Measurements from ENCODE around the gene KIAA0930.
"Not testable (repeated sequence)": the region's sequence is repeated elsewhere in the genome, so short reads cannot be mapped to it uniquely, and the experiment has no call there.

The KIAA0930 gene

GRCh38 chr22:45278125-45278524 lies 37.4 kb upstream of the KIAA0930 start:
- no peak for DNase-seq
- no peak overlapping the region for H3K4me3 ChIP-seq (ENCODE audit: control insufficient read depth in 1 of 7, extremely low read depth in 1 of 7, insufficient read depth in 4 of 7, low read depth in 2 of 7, low read length in 6 of 7)
- ChIA-PET POLR2A (no interaction called here), CTCF (no interaction called here)
- H3K4me1 ChIP-seq (ENCODE audit: control extremely low read depth in 1 of 4, control insufficient read depth in 4 of 4, insufficient read depth in 4 of 4, low read length in 3 of 4) = peaks cover 0 to 10% (median 8%) of the 10 kb centered on the region in 4 experiments
- H3K27me3 ChIP-seq (replicated peaks in 2 of 5; ENCODE audit: control insufficient read depth in 4 of 5, insufficient read depth in 5 of 5, low read length in 4 of 5) = peaks cover 0 to 4% (median 0%) of the 10 kb centered on the region in 5 experiments
- H3K36me3 ChIP-seq (ENCODE audit: control insufficient read depth in 4 of 4, insufficient read depth in 4 of 4, low read length in 3 of 4) = no peaks in the 10 kb centered on the region
- WGBS (ENCODE audit: insufficient coverage) = 96% methylated on average over 7 of the region's 9 CpGs
- no peaks in the 10 kb centered on the region for H3K9me3 ChIP-seq (ENCODE audit: control extremely low read depth in 1 of 5, control insufficient read depth in 4 of 5, insufficient read depth in 2 of 5, low read depth in 1 of 5, low read length in 4 of 5)
- no peak overlapping the region for H3K27ac ChIP-seq (ENCODE audit: insufficient read depth in 1 of 2, low read depth in 1 of 2, low read length in 2 of 2, poor library complexity in 1 of 2, severe bottlenecking in 2 of 2)

- H3K36me3 ChIP-seq (ENCODE audit: control insufficient read depth in 4 of 4, insufficient read depth in 4 of 4, low read length in 3 of 4); H3K4me3 ChIP-seq (ENCODE audit: control insufficient read depth in 1 of 7, extremely low read depth in 1 of 7, insufficient read depth in 4 of 7, low read depth in 2 of 7, low read length in 6 of 7); H3K9me3 ChIP-seq (ENCODE audit: control extremely low read depth in 1 of 5, control insufficient read depth in 4 of 5, insufficient read depth in 2 of 5, low read depth in 1 of 5, low read length in 4 of 5); H3K27me3 ChIP-seq (replicated peaks in 2 of 5; ENCODE audit: control insufficient read depth in 4 of 5, insufficient read depth in 5 of 5, low read length in 4 of 5); POLR2A ChIA-PET; H3K27ac ChIP-seq (ENCODE audit: insufficient read depth in 1 of 2, low read depth in 1 of 2, low read length in 2 of 2, poor library complexity in 1 of 2, severe bottlenecking in 2 of 2); H3K4me1 ChIP-seq (ENCODE audit: control extremely low read depth in 1 of 4, control insufficient read depth in 4 of 4, insufficient read depth in 4 of 4, low read length in 3 of 4); DNase-seq: not testable (repeated sequence)
- CTCF ChIA-PET = interaction anchor here (0.6 kb wide), 1 partner anchor 461 kb away, joined by 3 read pairs; no protein-coding TSS in a partner anchor
- 91% methylated on average over 6 of the region's 7 CpGs for WGBS (ENCODE audit: insufficient coverage)
Observed at GRCh38 chr22:45277720-45278119, 37.0 kb upstream of the KIAA0930 start.

GRCh38 chr22:45276507-45277105 lies 35.9 kb upstream of the KIAA0930 start:
- over 99% methylated on average over 12 of the region's 12 CpGs for WGBS (ENCODE audit: insufficient coverage)

GRCh38 chr22:45273452-45274075 lies 32.9 kb upstream of the KIAA0930 start:
- Histone ChIP-seq H3K4me3 (ENCODE audit: control insufficient read depth in 1 of 7, extremely low read depth in 1 of 7, insufficient read depth in 4 of 7, low read depth in 2 of 7, low read length in 6 of 7) (no peak overlapping the region), H3K9me3 (ENCODE audit: control extremely low read depth in 1 of 5, control insufficient read depth in 4 of 5, insufficient read depth in 2 of 5, low read depth in 1 of 5, low read length in 4 of 5) (no peaks in the 10 kb centered on the region), H3K27ac (ENCODE audit: insufficient read depth in 1 of 2, low read depth in 1 of 2, low read length in 2 of 2, poor library complexity in 1 of 2, severe bottlenecking in 2 of 2) (no peak overlapping the region), H3K4me1 (ENCODE audit: control extremely low read depth in 1 of 4, control insufficient read depth in 4 of 4, insufficient read depth in 4 of 4, low read length in 3 of 4) (peaks cover 0 to 12% (median 10%) of the 10 kb centered on the region in 4 experiments), H3K27me3 (replicated peaks in 2 of 5; ENCODE audit: control insufficient read depth in 4 of 5, insufficient read depth in 5 of 5, low read length in 4 of 5) (peaks cover 0 to 17% (median 7%) of the 10 kb centered on the region in 5 experiments), H3K36me3 (ENCODE audit: control insufficient read depth in 4 of 4, insufficient read depth in 4 of 4, low read length in 3 of 4) (no peaks in the 10 kb centered on the region)
- DNase-seq = no peak
- ChIA-PET CTCF (no interaction called here), POLR2A (interaction anchor here (0.6 kb wide), 1 partner anchor 9 kb away, joined by 8 read pairs; no protein-coding TSS in a partner anchor)
- 91% methylated on average over 14 of the region's 15 CpGs for WGBS (ENCODE audit: insufficient coverage)

More at GRCh38 chr22:45276507-45277105, 35.9 kb upstream of the KIAA0930 start:
- Histone ChIP-seq H3K27ac (ENCODE audit: insufficient read depth in 1 of 2, low read depth in 1 of 2, low read length in 2 of 2, poor library complexity in 1 of 2, severe bottlenecking in 2 of 2) (no peak overlapping the region), H3K4me1 (ENCODE audit: control extremely low read depth in 1 of 4, control insufficient read depth in 4 of 4, insufficient read depth in 4 of 4, low read length in 3 of 4) (peaks cover 0 to 10% (median 8%) of the 10 kb centered on the region in 4 experiments), H3K4me3 (ENCODE audit: control insufficient read depth in 1 of 7, extremely low read depth in 1 of 7, insufficient read depth in 4 of 7, low read depth in 2 of 7, low read length in 6 of 7) (no peak overlapping the region), H3K9me3 (ENCODE audit: control extremely low read depth in 1 of 5, control insufficient read depth in 4 of 5, insufficient read depth in 2 of 5, low read depth in 1 of 5, low read length in 4 of 5) (no peaks in the 10 kb centered on the region), H3K36me3 (ENCODE audit: control insufficient read depth in 4 of 4, insufficient read depth in 4 of 4, low read length in 3 of 4) (no peaks in the 10 kb centered on the region), H3K27me3 (replicated peaks in 2 of 5; ENCODE audit: control insufficient read depth in 4 of 5, insufficient read depth in 5 of 5, low read length in 4 of 5) (peaks cover 0 to under 1% (median 0%) of the 10 kb centered on the region in 5 experiments)
- CTCF ChIA-PET = no interaction called here
- no peak for DNase-seq
- POLR2A ChIA-PET = interaction anchor here (0.5 kb wide), 1 partner anchor 62 kb away, joined by 3 read pairs; no protein-coding TSS in a partner anchor

GRCh38 chr22:45272498-45272897 lies 31.8 kb upstream of the KIAA0930 start:
- no peak overlapping the region for H3K4me3 ChIP-seq (ENCODE audit: control insufficient read depth in 1 of 7, extremely low read depth in 1 of 7, insufficient read depth in 4 of 7, low read depth in 2 of 7, low read length in 6 of 7)
- ChIA-PET CTCF (interaction anchor here (1.1 to 2.8 kb wide), 3 partner anchors 10 to 161 kb away, joined by 3 to 9 read pairs (median 5); no protein-coding TSS in a partner anchor), POLR2A (no interaction called here)
- DNase-seq = no peak
- H3K4me1 ChIP-seq (ENCODE audit: control extremely low read depth in 1 of 4, control insufficient read depth in 4 of 4, insufficient read depth in 4 of 4, low read length in 3 of 4) = peaks cover 0 to 15% (median 13%) of the 10 kb centered on the region in 4 experiments
- 96% methylated on average over 7 of the region's 7 CpGs for WGBS (ENCODE audit: insufficient coverage)
- peaks cover 0 to 17% (median 7%) of the 10 kb centered on the region in 5 experiments for H3K27me3 ChIP-seq (replicated peaks in 2 of 5; ENCODE audit: control insufficient read depth in 4 of 5, insufficient read depth in 5 of 5, low read length in 4 of 5)
- no peaks in the 10 kb centered on the region for H3K36me3 ChIP-seq (ENCODE audit: control insufficient read depth in 4 of 4, insufficient read depth in 4 of 4, low read length in 3 of 4)
- no peak overlapping the region for H3K27ac ChIP-seq (ENCODE audit: insufficient read depth in 1 of 2, low read depth in 1 of 2, low read length in 2 of 2, poor library complexity in 1 of 2, severe bottlenecking in 2 of 2)
- no peaks in the 10 kb centered on the region for H3K9me3 ChIP-seq (ENCODE audit: control extremely low read depth in 1 of 5, control insufficient read depth in 4 of 5, insufficient read depth in 2 of 5, low read depth in 1 of 5, low read length in 4 of 5)

GRCh38 chr22:45271667-45272201 lies 31.0 kb upstream of the KIAA0930 start:
- 77% methylated on average over 13 of the region's 13 CpGs for WGBS (ENCODE audit: insufficient coverage)
- CTCF ChIA-PET = interaction anchor here (1.1 to 2.8 kb wide), 4 partner anchors 10 to 162 kb away, joined by 3 to 9 read pairs (median 4); no protein-coding TSS in a partner anchor
- no peak for DNase-seq
- Histone ChIP-seq H3K4me3 (ENCODE audit: control insufficient read depth in 1 of 7, extremely low read depth in 1 of 7, insufficient read depth in 4 of 7, low read depth in 2 of 7, low read length in 6 of 7) (no peak overlapping the region), H3K36me3 (ENCODE audit: control insufficient read depth in 4 of 4, insufficient read depth in 4 of 4, low read length in 3 of 4) (no peaks in the 10 kb centered on the region), H3K27me3 (replicated peaks in 2 of 5; ENCODE audit: control insufficient read depth in 4 of 5, insufficient read depth in 5 of 5, low read length in 4 of 5) (peaks cover 0 to 17% (median 7%) of the 10 kb centered on the region in 5 experiments), H3K9me3 (ENCODE audit: control extremely low read depth in 1 of 5, control insufficient read depth in 4 of 5, insufficient read depth in 2 of 5, low read depth in 1 of 5, low read length in 4 of 5) (no peaks in the 10 kb centered on the region), H3K27ac (ENCODE audit: insufficient read depth in 1 of 2, low read depth in 1 of 2, low read length in 2 of 2, poor library complexity in 1 of 2, severe bottlenecking in 2 of 2) (no peak overlapping the region), H3K4me1 (ENCODE audit: control extremely low read depth in 1 of 4, control insufficient read depth in 4 of 4, insufficient read depth in 4 of 4, low read length in 3 of 4) (peaks cover 0 to 15% (median 13%) of the 10 kb centered on the region in 4 experiments)
- POLR2A ChIA-PET = interaction anchor here (0.7 kb wide), 1 partner anchor 46 kb away, joined by 3 read pairs; no protein-coding TSS in a partner anchor

Data from common myeloid progenitor, CD34-positive (primary cell).